NCI-H1092 (cell line): ENCODE data around the gene DGCR2.
"Not testable (repeated sequence)": the region's sequence is repeated elsewhere in the genome, so short reads cannot be mapped to it uniquely, and the experiment has no call there.

Source experiments
- DNase-seq: peaks from one replicate; lab custom pipeline; 2025; lab: John Stamatoyannopoulos, UW

The DGCR2 gene

GRCh38 chr22:19109198-19110063, 12.8 kb downstream of the DGCR2 start:
- DNase-seq = no peak

- DNase-seq = no peak
Measured at GRCh38 chr22:19108807-19109197, 13.4 kb downstream of the DGCR2 start.

DNA sequence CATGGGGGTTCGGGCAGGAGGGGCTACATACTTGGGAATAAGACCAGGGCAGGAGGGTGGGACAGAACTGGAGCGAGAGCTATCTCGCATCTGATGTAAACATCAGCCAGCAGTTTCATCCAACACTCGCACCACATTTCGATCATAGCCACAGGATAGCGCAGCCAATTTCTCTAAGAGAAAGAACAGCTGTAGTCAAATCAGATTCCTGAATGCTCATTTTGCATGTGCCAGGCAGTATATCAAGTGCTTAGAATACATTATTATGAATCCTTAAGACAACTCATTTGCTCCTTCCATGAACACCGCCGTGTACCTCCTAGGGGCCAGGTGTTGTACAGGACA, 14.5 kb downstream of the DGCR2 start:
- no peak for DNase-seq

DNA sequence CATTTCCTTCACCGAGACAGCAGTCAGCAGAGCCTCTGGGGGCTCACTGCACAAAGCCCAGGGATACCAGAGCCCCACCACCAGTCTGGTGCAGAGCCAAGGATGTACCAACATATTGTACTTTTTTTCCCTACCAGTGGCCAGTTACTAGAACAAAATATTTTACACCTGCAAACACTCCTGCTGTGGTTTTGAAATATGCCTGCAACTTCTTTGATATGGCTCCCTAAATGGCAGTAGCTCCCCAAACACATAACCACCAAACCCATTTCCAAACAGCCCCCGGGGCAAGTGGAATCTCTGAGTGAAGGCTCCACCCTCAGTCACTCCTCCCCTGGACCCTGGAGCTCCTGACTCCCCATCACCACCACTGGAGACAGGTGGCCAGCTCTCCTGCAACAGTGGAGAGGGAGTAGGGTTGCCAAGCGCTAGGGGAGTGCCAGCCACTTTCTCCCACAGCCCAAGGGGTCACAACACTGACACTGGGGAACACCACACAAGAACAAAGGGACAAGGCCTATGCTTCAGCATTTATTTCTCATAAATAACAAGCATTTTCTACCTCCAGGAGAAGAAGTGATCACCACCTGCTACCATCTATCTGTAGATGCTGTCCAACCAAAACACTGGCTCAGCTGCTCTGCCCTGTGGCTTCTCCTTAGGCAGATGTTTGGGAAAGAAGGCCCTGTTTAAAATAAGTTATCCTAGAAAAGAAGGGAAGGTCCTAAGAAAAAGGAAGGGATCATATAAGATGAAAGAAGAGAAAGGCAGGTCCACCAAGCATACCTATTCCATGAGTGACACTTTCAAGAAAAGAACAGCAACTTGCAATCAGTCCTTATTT, 15.1 kb downstream of the DGCR2 start:
- DNase-seq = no peak

GRCh38 chr22:19105867-19106802, 16.1 kb downstream of the DGCR2 start:
- DNase-seq = no peak

DNA sequence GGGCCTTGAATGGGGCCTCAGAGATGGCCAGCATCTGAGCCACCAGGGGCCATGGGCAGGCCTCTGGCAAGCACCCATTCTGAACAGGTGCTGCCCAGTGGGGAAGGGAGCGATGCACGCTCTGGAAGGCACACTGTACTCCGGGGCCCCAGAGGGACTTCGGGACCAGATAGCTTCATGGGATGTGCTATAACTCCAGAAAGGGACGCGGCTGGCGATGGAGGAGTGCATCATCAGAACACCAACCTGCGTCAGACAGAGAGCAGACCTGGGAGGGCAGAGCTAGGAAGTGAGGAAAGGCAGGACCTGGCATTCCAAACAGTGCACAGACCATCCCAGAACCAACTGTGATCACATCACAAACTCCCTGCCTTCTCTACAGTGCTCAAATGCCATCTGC, 16.8 kb downstream of the DGCR2 start:
- DNase-seq = no peak

DNA sequence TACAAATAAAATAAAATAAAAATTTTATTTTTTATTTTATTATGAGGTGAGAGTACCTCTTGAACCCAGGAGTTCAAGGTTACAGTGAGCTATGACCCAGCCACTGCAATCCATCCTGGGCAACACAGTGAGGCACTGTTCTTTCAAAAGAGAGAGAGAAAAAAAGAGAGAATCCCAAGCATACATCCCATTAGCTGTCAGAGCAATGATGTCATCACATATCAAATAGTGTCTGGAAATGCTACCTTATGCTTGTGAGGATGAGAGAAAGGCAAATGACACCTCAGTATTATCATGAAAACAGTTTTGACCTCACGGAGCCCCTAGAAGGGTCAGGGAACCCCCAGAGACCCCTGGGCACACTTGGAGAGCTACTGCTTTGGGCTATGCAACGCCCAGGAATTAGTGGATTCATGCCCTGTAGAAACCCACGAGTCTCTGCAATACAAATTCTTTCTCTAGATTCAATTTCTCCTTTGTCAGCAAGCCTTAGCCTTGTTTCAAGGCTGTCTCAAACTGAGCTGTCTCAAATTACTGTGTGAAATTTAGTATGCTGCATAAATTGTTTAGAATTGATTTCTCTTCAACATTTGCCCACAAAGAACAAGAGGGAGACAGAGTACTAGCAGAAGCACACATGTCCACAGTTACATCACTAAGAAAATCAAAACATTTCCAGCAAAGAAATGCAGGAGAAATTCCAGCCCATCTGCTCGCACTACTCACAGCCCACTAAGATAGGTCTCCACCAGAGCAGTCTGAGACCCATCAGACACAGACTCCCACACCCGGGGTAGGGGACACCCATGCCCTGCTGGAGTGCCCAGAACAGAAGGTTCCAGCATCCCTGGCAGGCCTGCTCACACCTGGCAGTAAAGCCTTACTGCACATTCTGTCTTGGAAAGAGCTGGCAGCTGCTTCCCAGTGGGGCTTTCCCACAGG, 18.1 kb downstream of the DGCR2 start:
- DNase-seq = no peak

DNA sequence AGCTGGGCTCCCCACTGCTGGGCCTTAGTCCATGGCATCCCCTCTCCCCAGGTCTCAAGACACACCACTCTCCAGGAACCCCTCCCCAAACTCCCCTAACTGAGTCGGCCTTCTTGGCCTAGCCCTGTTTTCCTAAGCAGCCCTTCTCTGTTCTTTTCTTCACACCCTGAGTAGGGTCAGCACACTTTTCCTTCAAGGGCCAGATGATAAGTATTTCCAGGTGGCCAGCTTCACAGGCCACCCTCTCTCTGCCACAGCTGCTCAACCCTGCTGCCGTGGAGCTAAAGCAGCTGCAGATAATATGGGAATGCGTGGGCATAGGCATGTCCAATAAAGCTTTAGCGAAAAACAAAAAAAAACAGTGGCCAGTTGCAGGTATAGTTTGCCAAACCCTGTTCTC, 24.1 kb downstream of the DGCR2 start:
- no peak for DNase-seq

- DNase-seq = no peak
Measured at GRCh38 chr22:19097518-19097917, 24.7 kb downstream of the DGCR2 start.

DNA sequence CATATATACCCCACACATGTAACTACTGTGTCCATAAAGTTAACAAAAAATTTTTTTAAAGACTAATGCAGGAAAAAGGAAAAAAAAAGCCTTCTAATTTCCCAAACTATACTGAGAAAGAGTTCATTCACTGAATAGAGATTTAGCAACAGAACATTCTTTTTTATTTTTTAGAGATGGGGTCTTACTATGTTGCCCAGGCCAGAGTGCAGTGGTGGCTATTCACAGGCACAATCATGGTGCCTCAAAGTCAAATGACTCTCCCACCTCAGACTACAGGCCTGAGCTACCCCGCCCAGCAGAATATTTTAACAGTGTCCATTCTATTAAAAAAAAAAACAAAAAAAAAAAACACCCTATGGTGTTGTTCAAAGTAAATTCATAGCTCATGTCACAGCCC, 25.7 kb downstream of the DGCR2 start:
- DNase-seq = no peak

GRCh38 chr22:19094393-19094997, 27.7 kb downstream of the DGCR2 start:
- no peak for DNase-seq

GRCh38 chr22:19092725-19093124, 29.5 kb downstream of the DGCR2 start:
- DNase-seq = no peak

- no peak for DNase-seq
Measured at GRCh38 chr22:19090586-19091127, 31.6 kb downstream of the DGCR2 start.

DNA sequence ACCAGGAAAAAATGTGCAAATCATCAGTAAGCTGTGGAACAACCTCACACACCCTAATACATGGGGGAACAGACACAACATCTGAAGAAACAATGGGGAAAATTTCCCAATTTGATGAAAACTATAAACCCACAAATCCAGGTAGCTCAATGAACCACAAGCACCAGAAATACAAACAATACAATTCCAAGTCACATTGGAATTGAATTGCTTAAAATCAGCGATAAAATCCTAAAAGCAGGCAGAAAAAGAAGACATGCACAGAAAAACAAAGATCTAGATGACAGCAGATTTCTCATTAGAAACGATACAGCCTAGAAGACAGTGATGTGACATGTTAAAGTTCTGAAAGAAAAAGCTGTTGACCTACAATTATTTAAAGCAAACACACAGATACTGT, 32.0 kb downstream of the DGCR2 start:
- DNase-seq = no peak

DNA sequence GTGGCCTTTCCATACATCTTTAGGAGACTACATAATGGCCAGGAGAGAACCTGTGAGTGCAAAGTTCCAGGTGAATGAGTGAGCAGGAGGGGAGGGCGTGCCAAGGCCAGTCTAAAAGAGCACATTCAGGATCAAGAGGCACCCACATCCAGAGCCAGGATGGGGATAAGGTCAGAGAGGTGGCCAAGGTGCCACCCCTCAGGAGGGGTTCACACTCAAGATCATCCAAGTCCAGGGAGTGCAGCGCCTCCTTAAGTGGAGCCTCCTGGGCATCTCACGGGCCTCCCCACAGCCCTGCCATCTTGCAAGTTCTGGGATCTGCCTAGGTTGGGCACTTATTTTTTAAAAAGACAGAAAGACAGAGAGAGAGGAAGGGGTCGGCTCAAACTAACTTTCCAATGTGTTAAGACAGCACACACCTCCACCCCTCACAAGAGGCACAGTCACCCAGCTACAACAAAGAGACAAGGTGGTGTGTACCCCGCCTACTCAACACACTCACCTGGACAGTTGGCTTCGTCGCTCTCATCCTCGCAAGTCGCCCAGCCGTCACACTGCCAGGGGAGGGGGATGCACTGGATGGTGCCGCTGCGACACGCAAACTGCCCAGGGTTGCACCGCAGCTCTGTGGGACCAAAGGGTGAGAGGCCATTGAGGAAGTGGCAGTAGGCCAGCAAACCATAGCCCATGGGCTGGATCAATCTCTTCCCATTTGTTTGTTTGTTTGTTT, 33.2 kb downstream of the DGCR2 start:
- DNase-seq = no peak

GRCh38 chr22:19086896-19087295, 35.3 kb downstream of the DGCR2 start:
- no peak for DNase-seq

DNA sequence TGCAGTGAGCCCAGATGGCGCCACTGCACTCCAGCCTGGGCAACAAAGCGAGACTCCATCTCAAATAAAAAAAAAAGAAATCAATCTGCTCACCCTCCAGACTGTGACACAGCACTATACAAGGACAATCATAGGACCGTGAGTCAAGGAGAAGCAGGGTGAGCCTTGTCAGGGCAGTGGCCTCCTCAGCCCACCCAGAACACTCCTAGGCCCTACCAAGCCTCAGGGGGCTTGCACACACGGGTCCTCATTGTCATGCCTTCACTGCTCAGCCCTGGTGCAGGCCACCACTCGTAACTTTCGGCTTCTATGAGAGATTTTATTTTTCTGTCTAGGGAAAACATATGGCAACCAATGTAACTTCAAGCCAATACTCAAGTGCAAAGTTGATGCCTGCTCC, 35.8 kb downstream of the DGCR2 start:
- no peak for DNase-seq

DNA sequence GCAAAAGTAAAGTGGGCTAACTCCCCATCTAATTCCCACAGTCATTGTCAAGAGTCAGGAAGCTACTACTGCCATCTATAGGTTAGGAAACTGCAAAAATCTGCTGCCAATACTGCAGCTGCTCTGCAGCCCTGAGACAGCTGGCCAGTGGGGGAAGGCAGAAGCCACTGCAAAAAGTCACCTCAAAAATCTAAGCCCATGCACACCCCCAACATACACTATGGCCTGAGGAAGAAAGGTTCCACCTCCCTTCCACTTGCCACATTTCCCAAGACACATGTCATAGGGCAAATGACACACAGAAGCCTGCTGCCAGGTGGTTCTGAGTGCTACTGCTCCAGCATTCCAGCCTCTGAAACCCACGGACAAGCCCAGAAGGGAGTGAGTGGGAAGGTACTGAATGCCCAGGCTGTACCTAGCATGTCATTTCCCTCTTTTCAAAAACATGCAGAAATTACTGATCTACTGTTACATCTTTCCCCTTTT, 36.9 kb downstream of the DGCR2 start:
- DNase-seq = no peak

- not testable (repeated sequence) for DNase-seq
Measured at GRCh38 chr22:19084586-19084985, 37.6 kb downstream of the DGCR2 start.
